Measurements from ENCODE around the gene SEC24A.

DNA sequence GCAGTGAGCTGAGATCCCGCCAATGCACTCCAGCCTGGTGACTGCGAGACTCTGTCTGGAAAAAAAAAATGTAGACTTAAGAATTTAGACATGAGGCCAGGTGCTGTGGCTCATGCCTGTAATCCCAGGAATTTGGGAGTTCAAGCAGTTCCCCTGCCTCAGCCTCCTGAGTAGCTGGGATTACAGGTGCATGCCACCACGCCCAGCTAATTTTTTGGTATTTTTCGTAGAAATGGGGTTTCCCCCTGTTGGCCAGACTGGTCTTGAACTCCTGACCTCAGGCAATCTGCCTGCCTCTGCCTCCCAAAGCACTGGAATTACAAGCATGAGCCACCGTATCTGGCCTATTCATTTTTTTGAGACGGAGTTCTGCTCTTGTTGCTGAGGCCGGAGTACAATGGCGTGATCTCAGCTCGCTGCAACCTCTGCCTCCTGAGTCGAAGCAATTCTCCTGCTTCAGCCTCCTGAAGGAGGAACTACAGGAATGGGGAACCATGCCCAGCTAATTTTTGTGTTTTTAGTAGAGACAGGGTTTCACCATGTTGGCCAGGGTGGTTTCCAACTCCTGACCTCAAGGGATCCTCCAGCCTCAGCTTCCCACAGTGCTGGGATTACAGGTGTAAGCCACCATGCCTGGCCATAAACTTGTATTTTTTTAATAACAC is 124.0 kb downstream of the SEC24A start:
- TF ChIP-seq CTCF (IDR thresholded peaks at IDR 0.05) (no peak), POLR2AphosphoS5 (IDR thresholded peaks at IDR 0.05) (no peak), EP300 (IDR thresholded peaks at IDR 0.05) (no peak), POLR2A (IDR thresholded peaks at IDR 0.05) (no peak)

Measured in suprapubic skin (tissue), 4 donors.